Measurements from ENCODE around the gene THRSP. TPM values are rescaled to one million over a fixed set of nuclear protein-coding genes. Genes with fewer than 3 reads are reported as not detected.
"Not testable (repeated sequence)": the region's sequence is repeated elsewhere in the genome, so short reads cannot be mapped to it uniquely, and the experiment has no call there.

The THRSP gene
- total RNA-seq, 2 donors from 2014 or later = not detected

DNA sequence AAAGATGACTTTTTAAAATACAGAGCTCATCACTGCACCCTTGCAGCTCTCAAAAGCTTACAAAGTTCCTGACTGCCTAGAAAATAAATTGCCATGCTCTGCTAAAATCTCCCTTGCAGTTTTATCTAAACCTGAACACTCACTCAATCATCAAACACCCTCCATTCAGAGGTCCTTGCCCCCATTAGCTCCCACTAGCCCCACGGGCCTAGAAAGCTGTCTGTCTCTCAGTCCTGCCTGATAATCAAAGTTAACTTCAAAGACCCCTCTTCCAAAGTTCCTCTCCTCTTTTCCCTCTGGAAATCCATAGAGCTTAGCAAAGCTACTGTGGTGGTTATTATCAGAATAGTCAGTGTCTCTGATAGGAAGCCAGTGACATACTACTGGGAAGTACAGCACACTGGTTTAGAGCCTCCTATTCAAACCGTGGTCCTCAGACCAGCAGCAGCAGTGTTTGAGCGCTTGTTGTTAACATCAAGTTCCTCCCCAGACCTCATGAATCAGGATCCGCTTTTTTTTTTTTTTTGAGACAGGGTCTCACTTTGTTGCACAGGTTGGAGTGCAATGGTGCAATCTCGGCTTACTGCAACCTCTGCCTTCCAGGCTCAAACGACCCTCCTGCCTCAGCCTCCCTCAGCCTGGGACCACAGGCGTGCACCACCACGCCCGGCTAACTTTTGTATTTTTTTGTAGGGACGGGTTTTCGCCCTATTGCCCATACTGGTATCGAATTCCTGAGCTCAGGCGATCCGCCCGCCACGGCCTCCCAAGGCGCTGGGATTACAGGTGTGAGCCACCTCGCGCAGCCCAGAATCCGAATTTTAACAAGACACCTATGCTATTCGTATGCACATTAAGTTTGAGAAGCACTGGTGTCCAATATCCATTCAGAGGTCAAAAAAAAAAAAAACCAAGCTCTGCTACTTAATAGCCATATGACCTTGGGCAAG, 14.8 kb downstream of the THRSP start:
- peaks cover 42% of the 10 kb centered on the region for H3K4me1 Mint-ChIP-seq
- H3K36me3 Mint-ChIP-seq (ENCODE audit: low read depth) = peaks cover 3% of the 10 kb centered on the region
- DNase-seq (no peak), ATAC-seq (no peak)
- H3K27ac Mint-ChIP-seq = peak overlapping the region; percentile 96
- H3K9me3 ChIP-seq (ENCODE audit: control insufficient read depth, low read length, poor library complexity, severe bottlenecking) = no peaks in the 10 kb centered on the region
- peak overlapping the region; percentile 92 for H3K4me3 Mint-ChIP-seq
- H3K27me3 Mint-ChIP-seq = no peaks in the 10 kb centered on the region

DNA sequence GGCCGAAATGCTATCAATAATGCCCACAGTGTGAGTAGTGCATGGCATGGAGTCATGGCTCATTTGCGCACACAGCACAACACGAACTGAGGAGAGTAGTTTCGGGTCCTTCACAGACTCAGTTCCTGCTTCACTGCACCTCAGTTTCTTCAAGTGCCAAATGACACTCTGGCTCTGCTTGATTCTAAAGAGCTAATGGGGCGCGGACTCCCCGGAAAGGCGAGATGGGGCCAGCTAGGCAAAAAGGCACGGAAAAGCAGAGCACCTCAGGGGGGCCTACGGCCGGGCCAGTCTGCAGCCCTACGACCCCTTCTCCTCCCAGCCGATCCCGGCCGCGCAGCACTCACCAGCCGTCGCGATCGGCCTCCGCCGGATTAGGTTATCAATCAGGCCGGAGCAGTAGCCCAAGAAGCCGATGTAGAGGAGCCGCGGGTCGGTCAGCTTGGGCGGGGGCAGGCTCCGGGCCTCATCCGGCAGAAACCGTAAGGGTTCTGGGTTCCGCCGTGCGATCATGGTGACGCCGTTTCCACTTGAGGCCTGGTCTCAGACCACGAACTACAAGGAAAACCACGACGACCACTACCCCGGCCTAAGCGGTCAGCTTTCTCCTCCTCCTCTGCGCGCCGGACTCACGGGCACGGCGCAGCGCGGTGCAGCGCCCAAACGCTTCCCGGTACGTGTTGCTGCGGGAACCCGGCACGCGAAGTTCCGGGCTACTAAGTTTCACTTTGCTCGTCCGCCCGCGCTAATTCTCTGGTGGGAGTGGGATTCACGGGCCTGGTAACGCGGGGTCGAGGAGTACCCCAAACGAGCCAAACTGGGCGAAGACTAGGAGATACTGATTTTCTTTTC, 15.8 kb downstream of the THRSP start, which contains the start of gene NDUFC2:
NDUFC2 (minus strand) TSS at position 631 of the 852 bp plus-strand sequence; CDS start at position 513, 118 bp downstream.
- no peaks in the 10 kb centered on the region for H3K9me3 ChIP-seq (ENCODE audit: control insufficient read depth, low read length, poor library complexity, severe bottlenecking)
- peak; percentile 35 to 58 (median 36) for DNase-seq
- H3K27ac Mint-ChIP-seq = peak within 1 kb of the TSS; percentile 96
- H3K36me3 Mint-ChIP-seq (ENCODE audit: low read depth) = peaks cover 3% of the 10 kb centered on the region
- H3K4me1 Mint-ChIP-seq = peaks cover 42% of the 10 kb centered on the region
- H3K4me3 Mint-ChIP-seq = peak within 1 kb of the TSS; percentile 92
- peak; percentile 86 for ATAC-seq
- no peaks in the 10 kb centered on the region for H3K27me3 Mint-ChIP-seq

DNA sequence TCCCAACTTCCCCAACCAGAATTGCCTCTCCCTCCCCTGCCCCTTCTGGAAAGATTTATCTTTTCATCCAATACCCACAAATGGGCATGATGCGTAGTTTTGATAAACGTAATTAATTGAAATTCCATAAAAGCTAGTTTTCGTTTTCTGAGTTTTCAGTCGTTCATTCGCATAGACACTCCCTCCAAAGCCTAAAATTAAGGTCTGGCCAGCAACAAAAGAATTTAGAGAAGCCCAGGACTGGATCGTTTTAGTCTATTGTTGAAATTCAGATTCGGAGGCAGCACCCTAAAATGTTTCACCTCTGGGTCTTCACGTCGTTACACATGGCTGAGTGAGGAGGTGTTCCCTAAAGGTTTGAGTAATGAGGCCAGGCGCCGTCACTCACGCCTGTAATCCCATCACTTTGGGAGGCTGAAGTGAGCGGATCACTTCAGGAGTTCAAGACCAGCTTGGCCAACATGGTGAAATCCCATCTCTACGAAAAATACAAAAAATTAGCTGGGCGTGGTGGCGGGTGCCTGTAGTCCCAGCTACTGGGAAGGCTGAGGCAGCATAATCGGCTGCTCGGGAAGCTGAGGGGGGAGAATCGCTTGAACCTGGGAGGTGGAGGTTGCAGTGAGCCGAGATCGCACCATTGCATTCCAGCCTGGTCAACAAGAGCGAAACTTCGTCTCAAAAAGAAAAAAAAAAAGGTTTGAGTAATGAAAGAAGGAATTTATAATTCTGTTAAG, 16.6 kb downstream of the THRSP start:
- no peak for ATAC-seq
- Mint-ChIP-seq H3K4me3 (peak overlapping the region; percentile 92), H3K27ac (peak overlapping the region; percentile 96), H3K4me1 (peaks cover 38% of the 10 kb centered on the region), H3K27me3 (no peaks in the 10 kb centered on the region), H3K36me3 (ENCODE audit: low read depth) (peaks cover 3% of the 10 kb centered on the region)
- no peaks in the 10 kb centered on the region for H3K9me3 ChIP-seq (ENCODE audit: control insufficient read depth, low read length, poor library complexity, severe bottlenecking)
- DNase-seq = no peak

DNA sequence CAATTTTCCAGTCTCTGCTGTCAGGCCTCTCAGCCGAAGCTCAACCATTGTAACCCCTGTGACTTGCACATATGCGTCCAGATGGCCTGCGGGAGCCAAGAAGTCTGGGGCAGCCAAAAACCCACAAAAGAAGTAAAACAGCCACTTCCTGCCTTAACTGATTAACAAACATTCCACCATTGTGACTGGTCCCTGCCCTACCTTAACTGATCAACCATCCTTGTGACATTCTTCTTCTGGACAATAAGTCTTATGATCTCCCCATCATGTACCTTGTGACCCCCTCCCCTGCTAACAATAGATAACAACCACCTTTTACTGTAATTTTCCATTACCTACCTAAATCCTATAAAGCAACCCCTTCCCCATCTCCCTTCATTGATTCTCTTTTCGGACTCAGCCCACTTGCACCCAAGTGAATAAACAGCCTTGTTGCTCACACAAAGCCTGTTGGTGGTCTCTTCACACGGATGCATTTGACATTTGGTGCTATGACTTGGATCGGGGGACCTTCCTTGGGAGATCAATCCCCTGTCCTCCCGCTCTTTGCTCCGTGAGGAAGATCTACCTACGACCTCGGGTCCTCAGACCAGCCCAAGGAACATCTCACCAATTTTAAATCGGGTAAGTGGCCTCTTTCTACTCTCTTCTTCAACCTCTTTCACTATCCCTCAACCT, 17.3 kb downstream of the THRSP start:
- Mint-ChIP-seq H3K27me3 (no peaks in the 10 kb centered on the region), H3K36me3 (ENCODE audit: low read depth) (peaks cover 3% of the 10 kb centered on the region), H3K4me1 (peaks cover 35% of the 10 kb centered on the region), H3K4me3 (peak overlapping the region; percentile 92), H3K27ac (peak overlapping the region; percentile 96)
- no peak for ATAC-seq
- H3K9me3 ChIP-seq (ENCODE audit: control insufficient read depth, low read length, poor library complexity, severe bottlenecking) = no peaks in the 10 kb centered on the region
- no peak for DNase-seq

DNA sequence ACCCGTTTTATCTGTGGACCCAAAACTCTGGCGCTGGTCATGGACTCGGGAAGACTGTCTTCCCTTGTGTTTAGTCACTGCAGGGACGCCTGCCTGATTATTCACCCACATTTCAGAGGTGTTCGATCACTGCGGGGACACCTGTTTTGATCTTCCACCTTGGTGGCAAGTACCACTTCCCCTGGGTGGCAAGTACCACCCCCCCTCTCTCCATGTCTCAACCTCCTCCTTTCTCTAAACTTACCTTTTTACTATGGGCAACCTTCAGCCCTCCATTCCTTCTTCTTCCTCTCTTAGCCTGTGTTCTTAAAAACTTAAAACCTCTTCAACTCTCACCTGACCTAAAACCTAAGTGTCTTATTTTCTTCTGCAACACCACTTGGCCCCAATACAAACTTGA, 17.9 kb downstream of the THRSP start:
- no peak overlapping the region for H3K27ac Mint-ChIP-seq
- ATAC-seq = no peak
- no peaks in the 10 kb centered on the region for H3K27me3 Mint-ChIP-seq
- peaks cover 29% of the 10 kb centered on the region for H3K4me1 Mint-ChIP-seq
- H3K9me3 ChIP-seq (ENCODE audit: control insufficient read depth, low read length, poor library complexity, severe bottlenecking) = no peaks in the 10 kb centered on the region
- peak overlapping the region; percentile 2 for H3K4me3 Mint-ChIP-seq
- peaks cover 2% of the 10 kb centered on the region for H3K36me3 Mint-ChIP-seq (ENCODE audit: low read depth)
- DNase-seq = no peak

DNA sequence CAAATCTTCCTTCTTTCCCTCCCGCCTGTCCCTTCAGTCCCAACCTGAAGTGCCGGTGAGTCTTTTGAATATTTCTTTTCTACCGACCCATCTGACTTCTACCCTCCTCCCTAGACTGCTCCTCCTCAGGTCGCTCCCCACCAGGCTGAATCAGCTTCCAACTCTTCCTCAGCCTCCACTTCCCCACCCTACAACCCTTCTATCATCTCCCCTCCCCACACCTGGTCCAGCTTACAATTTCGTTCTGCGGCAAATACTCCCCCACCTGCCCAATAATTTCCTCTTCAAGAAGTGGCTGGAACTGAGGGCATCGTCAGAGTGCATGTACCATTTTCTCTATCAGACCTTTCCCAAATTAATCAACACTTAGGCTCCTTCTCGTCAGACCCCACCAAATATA, 18.5 kb downstream of the THRSP start:
- Mint-ChIP-seq H3K4me1 (peaks cover 25% of the 10 kb centered on the region), H3K27ac (no peak overlapping the region), H3K4me3 (peak overlapping the region; percentile 2)

DNA sequence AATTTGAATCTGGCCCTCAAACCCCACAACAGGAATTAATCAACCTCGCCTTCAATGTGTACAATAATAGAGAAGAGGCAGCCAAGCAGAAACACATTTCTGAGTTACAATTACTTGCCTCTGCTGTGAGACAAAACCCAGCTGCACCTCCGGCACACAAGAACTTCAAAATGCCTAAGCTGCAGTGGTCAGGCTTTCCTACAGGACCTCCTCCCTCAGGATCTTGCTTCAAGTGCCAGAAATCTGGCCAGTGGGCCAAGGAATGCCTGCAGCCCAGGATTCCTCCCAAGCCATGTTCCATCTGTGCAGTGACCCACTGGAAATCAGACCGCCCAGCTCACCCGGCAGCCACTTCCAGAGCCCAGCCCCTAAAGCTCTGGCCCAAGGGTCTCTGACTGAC, 19.4 kb downstream of the THRSP start:
- no peaks in the 10 kb centered on the region for H3K27me3 Mint-ChIP-seq
- H3K36me3 Mint-ChIP-seq (ENCODE audit: low read depth) = no peaks in the 10 kb centered on the region
- peaks cover 21% of the 10 kb centered on the region for H3K4me1 Mint-ChIP-seq
- DNase-seq (no peak), ATAC-seq (no peak)
- H3K4me3 Mint-ChIP-seq = no peak overlapping the region
- no peaks in the 10 kb centered on the region for H3K9me3 ChIP-seq (ENCODE audit: control insufficient read depth, low read length, poor library complexity, severe bottlenecking)
- H3K27ac Mint-ChIP-seq = no peak overlapping the region

More for the DNA sequence above, 18.5 kb downstream of the THRSP start:
- H3K36me3 Mint-ChIP-seq (ENCODE audit: low read depth) = no peaks in the 10 kb centered on the region
- DNase-seq (no peak), ATAC-seq (no peak)
- no peaks in the 10 kb centered on the region for H3K27me3 Mint-ChIP-seq
- no peaks in the 10 kb centered on the region for H3K9me3 ChIP-seq (ENCODE audit: control insufficient read depth, low read length, poor library complexity, severe bottlenecking)

DNA sequence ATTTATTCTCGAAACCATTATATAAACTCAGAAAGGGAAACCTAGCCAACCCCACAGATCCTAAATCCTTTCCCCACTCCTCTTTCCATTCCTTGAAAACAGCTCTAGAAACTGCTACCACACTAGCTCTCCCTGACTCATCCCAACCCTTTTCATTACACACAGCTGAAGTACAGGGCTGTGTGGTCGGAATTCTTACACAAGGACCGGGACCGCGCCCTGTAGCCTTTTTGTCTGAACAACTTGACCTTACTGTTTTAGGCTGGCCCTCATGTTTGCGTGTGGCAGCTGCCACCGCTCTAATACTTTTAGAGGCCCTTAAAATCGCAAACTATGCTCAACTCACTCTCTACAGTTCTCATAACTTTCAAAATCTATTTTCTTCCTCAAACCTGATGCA, 20.8 kb downstream of the THRSP start:
- H3K4me3 Mint-ChIP-seq; ATAC-seq; DNase-seq; H3K27ac Mint-ChIP-seq; H3K27me3 Mint-ChIP-seq; H3K36me3 Mint-ChIP-seq (ENCODE audit: low read depth); H3K9me3 ChIP-seq (ENCODE audit: control insufficient read depth, low read length, poor library complexity, severe bottlenecking): not testable (repeated sequence)
- peaks cover 12% of the 10 kb centered on the region for H3K4me1 Mint-ChIP-seq

DNA sequence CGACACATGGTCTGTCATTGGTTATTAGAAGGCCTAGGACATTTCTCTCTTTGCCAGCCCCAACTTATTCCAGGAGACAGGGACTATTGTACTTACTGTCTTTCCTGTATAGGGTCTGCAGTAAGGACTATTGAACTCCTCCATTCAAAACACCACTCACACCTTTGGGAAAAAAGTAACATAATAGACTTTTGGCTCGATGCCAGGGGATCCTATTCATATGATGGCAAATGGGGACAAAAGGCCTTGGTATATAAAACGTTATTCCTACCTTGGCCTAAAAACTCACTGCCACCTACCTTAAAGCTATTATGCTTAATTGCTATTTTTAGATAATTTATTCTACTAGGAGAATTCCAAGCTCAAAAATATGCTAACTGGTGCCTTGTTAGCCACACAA, 22.3 kb downstream of the THRSP start:
- Mint-ChIP-seq H3K4me3 (no peak overlapping the region), H3K27ac (no peak overlapping the region), H3K36me3 (ENCODE audit: low read depth) (no peaks in the 10 kb centered on the region), H3K27me3 (no peaks in the 10 kb centered on the region), H3K4me1 (peaks cover 9% of the 10 kb centered on the region)
- no peaks in the 10 kb centered on the region for H3K9me3 ChIP-seq (ENCODE audit: control insufficient read depth, low read length, poor library complexity, severe bottlenecking)
- ATAC-seq (no peak), DNase-seq (no peak)

DNA sequence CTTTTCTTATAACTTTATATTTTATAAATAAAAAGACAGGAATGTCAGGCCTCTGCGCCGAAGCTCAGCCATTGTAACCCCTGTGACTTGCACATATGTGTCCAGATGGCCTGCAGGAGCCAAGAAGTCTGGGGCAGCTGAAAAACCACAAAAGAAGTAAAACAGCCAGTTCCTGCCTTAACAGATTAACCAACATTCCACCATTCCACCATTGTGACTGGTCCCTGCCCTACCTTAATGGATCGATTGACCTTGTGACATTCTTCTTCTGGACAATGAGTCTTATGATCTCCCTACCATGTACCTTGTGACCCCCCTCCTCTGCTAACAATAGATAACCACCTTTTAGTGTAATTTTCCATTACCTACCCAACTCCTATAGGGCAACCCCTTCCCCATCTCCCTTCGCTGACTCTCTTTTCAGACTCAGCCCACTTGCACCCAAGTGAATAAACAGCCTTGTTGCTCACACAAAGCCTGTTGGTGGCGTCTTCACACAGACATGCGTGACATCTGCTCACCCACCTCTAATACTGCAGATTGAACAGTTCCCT, 22.9 kb downstream of the THRSP start:
- ATAC-seq; H3K4me1 Mint-ChIP-seq; H3K27me3 Mint-ChIP-seq; H3K27ac Mint-ChIP-seq; H3K4me3 Mint-ChIP-seq; H3K9me3 ChIP-seq (ENCODE audit: control insufficient read depth, low read length, poor library complexity, severe bottlenecking); DNase-seq; H3K36me3 Mint-ChIP-seq (ENCODE audit: low read depth): not testable (repeated sequence)

DNA sequence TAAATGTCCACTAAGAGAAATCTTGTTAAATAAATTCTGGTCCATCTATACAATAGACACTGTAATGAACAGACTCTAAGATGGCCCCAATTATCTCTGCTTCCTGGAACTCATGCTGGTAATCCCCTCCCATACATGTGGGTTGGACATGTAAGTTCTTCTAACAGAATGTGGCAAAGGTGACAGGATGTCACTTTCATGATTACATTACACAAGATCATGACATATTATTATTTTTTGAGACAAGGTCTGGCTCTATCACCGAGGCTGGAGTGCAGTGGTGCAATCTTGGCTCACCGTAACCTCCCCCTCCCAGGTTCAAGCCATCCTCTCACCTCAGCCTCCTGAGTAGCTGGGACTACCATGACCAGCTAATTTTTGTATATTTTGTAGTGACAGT, 30.6 kb downstream of the THRSP start:
- Mint-ChIP-seq H3K4me1 (peaks cover 3% of the 10 kb centered on the region), H3K27me3 (no peaks in the 10 kb centered on the region), H3K4me3 (no peak overlapping the region), H3K27ac (no peak overlapping the region), H3K36me3 (ENCODE audit: low read depth) (peaks cover 3% of the 10 kb centered on the region)
- DNase-seq (no peak), ATAC-seq (peak; percentile 60)
- H3K9me3 ChIP-seq (ENCODE audit: control insufficient read depth, low read length, poor library complexity, severe bottlenecking) = no peaks in the 10 kb centered on the region

DNA sequence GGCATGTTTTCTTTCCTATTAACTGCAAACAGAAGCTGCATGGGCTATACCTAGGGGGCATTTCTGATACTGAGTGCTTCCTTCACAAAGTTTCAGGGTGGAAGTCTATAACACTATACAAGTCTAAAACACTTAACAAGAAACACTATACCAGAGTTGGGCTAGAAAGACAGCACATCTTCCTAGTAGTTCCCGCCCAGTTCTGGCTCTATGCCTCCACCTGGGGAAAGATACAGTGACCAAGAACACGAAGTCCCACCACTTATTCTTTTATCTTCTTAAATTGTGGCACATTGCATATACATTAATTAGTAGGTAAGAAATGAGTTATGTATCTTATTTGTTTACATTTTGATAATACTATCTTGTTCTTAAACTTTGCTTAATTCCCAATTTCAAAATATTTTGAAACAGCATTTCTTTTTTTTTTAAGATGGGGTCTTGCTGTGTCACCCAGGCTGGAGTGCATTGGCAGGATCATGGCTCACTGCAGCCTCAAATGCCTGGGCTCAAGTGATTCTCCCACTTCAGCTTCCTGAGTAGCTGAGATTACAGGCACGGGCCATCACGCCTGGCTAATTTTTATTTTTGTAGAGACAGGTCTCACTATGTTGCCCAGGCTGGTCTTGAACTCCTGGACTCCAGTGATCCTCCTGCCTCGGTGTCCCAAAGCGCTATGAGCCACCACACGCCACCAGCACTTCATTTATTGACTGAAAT, 34.2 kb downstream of the THRSP start:
- Mint-ChIP-seq H3K4me3 (no peak overlapping the region), H3K27me3 (no peaks in the 10 kb centered on the region), H3K27ac (no peak overlapping the region), H3K36me3 (ENCODE audit: low read depth) (peaks cover 10% of the 10 kb centered on the region), H3K4me1 (peaks cover 6% of the 10 kb centered on the region)
- no peak for DNase-seq
- no peaks in the 10 kb centered on the region for H3K9me3 ChIP-seq (ENCODE audit: control insufficient read depth, low read length, poor library complexity, severe bottlenecking)
- no peak for ATAC-seq
